ENCODE measurements around the gene RFPL1.
"Not testable (repeated sequence)": the region's sequence is repeated elsewhere in the genome, so short reads cannot be mapped to it uniquely, and the experiment has no call there.

RFPL1 gene

DNA sequence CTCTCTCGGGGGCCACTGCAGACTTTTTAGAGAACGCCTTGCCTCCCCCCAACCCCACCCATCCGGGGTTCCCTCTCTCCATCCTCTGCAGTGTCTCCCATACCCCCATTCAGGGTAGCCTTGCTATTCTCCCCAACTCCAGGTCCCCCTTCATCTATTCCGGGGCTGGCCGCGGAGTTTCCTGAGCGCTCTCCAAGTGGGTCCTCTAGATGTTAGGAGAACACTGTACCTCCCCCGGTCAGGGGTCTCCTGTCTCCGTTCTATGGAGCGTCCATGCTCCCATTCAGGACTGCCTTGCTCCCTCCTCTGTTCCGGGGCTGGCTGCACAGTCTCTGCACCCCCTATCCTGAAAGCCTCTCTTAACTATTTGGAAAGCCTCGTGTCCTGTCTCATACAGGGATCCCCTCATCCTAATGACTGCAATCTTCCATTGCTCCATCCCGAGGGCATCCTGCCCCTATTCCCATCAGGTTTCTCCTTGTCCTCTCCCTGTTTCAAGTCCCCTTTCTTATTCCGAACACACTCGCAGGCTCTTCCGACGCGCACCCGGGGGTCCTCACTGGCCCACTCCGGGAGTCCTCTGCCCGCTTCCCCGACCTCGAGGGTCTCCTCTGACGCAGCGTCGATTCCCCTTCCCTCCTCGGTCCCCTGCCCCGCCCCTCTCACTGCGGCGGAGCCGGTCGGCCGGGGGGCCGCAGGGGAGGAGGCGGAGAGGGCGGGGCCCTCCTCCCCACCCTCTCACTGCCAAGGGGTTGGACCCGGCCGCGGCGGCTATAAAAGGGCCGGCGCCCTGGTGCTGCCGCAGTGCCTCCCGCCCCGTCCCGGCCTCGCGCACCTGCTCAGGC is 41.3 kb downstream of the RFPL1 start, which contains the start of gene NEFH:
NEFH (plus strand) TSS at position 802 of the 845 bp plus-strand sequence. CDS start 45 bp downstream, outside the sequence.
- DNase-seq, result peak in 1 of 2 experiments; percentile 54

DNA sequence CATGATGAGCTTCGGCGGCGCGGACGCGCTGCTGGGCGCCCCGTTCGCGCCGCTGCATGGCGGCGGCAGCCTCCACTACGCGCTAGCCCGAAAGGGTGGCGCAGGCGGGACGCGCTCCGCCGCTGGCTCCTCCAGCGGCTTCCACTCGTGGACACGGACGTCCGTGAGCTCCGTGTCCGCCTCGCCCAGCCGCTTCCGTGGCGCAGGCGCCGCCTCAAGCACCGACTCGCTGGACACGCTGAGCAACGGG is 41.8 kb downstream of the RFPL1 start:
- no peak for DNase-seq

DNA sequence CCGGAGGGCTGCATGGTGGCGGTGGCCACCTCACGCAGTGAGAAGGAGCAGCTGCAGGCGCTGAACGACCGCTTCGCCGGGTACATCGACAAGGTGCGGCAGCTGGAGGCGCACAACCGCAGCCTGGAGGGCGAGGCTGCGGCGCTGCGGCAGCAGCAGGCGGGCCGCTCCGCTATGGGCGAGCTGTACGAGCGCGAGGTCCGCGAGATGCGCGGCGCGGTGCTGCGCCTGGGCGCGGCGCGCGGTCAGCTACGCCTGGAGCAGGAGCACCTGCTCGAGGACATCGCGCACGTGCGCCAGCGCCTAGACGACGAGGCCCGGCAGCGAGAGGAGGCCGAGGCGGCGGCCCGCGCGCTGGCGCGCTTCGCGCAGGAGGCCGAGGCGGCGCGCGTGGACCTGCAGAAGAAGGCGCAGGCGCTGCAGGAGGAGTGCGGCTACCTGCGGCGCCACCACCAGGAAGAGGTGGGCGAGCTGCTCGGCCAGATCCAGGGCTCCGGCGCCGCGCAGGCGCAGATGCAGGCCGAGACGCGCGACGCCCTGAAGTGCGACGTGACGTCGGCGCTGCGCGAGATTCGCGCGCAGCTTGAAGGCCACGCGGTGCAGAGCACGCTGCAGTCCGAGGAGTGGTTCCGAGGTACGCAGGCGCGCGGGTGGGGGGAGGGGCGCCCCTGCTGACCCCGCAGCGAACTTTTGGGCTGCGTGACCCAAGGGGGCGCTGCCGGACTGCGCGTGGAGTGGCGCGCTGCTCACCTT is 42.3 kb downstream of the RFPL1 start:
- DNase-seq, result peak in 1 of 2 experiments; percentile 31

DNA sequence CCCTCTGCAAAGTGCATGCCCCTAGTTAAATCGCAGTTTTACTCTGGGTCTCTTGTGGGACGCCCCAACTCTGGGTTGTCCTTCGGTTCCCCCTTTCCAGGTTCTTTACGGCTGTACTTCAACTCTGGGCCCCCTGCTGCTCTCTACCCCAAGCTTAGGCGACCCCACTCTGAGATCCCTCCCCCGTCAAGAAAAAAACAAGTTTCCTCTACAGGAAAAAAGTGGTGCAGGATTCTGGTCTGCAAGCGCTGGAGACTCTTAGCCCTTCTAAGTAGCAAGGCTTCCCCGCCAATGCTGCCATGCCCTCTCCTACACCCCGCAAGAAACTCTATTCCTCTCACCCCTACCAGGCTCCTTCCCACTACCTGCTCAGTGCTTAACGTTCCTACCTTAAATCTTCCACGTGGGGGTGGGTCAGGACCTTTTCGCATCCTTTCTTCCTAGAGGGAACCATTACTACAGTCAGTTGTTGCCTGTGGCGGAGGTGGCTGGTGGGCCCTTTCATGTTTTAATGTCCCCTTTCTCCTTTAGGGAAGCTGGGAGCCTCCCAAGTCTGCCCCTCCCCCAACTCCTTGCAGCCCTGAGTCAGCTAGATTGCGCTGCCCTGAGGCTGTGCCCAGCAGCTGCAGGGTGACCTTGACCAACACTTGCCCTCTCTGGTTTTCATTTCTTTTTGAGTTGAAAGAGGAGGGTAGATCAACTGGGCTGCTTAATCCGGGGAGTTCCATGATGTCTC is 43.0 kb downstream of the RFPL1 start:
- DNase-seq, result no peak

DNA sequence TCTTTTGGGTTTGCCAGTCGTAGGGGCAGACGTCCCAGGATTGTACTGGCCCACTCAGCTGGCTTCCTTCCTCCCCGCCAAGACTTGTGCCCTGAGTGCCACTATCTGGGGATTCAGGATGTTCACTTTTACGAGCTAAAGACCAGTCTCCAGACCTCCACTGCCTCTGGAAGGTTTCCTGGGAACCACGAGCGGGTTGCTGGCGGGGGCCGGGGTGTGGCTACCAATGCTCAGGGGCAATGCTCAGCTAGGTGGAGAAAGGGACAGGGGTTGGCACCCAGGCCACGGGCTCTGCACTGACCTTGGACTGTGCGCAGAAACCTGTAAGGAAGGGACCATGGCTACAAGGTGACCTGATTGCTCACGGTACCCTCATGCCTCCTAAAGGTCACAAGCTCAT is 43.9 kb downstream of the RFPL1 start:
- DNase-seq, result no peak

DNA sequence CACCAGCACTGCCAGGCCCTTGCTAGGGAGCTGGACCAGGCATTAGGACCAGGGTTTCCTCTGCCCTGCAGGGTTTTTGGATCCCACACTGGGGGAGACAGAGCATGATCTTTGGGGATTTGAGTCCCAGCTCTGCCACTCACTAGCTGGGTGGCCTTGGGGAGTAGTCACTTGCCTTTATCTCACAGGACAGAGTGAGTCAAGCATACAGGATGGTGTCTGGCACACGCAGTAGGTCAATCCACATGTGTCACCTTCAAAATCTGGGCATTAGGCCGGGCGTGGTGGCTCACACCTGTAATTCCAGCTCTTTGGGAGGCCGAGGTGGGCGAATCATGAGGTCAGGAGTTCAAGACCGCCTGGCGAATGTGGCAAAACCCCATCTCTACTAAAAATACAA is 44.3 kb downstream of the RFPL1 start:
- DNase-seq, result no peak

DNA sequence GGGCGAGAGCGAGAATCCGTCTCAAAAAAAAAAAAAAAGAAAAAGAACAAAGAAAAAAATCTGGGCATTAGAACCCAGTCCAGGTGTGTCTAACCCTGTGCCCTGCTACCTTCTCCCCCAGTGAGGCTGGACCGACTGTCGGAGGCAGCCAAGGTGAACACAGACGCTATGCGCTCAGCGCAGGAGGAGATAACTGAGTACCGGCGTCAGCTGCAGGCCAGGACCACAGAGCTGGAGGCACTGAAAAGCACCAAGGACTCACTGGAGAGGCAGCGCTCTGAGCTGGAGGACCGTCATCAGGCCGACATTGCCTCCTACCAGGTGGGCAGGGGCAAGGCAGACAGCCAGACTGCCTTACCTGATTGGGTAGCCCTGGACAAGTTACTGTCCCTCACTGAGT is 44.9 kb downstream of the RFPL1 start:
- DNase-seq, result no peak

DNA sequence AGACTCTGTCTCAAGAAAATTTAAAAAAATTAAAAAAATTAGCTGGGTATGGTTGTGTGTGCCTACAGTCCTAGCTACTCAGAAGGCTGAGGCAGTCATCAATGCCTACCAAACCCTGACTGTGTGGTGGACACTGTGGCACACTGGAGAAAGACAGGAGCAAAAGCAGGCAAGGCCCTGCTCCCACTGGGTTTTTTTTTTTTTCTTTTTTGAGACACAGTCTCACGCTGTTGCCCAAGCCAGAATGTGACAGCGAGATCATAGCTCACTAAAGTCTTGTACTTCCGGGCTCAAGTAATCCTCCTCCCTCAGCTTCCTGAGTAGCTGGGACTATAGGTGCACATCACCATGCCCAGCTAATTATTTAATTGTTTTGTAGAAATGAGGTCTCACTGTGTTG is 46.3 kb downstream of the RFPL1 start:
- DNase-seq, result no peak

DNA sequence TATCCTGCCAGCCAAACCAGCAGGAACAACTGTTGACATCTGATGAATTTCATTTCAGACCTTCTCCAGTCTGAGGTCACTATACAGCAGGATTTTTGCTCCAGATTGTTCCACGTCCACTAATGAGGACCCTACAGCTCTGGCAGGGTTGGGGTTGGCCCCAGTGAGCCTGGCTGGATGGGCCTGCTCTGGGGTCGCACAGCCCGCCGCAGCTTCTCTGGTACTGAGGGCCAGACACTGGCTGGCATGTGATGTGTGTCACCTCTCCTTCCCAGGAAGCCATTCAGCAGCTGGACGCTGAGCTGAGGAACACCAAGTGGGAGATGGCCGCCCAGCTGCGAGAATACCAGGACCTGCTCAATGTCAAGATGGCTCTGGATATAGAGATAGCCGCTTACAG is 47.1 kb downstream of the RFPL1 start:
- no peak for DNase-seq

DNA sequence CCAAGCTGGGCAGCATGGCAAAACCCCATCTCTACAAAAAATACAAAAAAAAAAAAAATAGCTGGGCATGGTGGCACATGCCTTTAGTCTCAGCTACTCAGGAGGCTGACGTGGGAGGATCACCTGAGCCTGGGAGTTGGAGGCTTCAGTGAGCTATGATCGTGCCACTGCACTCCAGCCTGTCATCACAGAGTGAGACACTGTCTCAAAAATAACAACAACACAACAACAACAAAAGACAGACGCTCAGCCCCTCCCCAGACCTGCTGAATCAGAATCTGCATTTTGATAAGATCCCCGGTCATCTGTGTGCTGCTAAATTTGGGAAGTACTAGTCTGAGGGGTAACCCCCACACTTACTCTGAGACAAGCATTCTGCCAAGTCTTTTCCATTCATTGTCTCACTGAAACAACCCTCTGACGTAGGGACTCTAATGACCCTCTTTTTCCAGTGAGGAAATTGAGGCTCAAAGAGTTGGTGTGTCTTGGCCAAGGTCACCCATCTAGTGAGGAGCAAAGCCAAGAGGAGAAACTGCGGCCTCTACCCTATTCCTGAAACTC is 49.1 kb downstream of the RFPL1 start:
- DNase-seq, result no peak

DNA sequence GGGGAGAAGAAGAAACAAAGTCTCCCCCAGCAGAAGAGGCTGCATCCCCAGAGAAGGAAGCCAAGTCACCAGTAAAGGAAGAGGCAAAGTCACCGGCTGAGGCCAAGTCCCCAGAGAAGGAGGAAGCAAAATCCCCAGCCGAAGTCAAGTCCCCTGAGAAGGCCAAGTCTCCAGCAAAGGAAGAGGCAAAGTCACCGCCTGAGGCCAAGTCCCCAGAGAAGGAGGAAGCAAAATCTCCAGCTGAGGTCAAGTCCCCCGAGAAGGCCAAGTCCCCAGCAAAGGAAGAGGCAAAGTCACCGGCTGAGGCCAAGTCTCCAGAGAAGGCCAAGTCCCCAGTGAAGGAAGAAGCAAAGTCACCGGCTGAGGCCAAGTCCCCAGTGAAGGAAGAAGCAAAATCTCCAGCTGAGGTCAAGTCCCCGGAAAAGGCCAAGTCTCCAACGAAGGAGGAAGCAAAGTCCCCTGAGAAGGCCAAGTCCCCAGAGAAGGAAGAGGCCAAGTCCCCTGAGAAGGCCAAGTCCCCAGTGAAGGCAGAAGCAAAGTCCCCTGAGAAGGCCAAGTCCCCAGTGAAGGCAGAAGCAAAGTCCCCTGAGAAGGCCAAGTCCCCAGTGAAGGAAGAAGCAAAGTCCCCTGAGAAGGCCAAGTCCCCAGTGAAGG is 50.9 kb downstream of the RFPL1 start:
- DNase-seq, result not testable (repeated sequence)

DNA sequence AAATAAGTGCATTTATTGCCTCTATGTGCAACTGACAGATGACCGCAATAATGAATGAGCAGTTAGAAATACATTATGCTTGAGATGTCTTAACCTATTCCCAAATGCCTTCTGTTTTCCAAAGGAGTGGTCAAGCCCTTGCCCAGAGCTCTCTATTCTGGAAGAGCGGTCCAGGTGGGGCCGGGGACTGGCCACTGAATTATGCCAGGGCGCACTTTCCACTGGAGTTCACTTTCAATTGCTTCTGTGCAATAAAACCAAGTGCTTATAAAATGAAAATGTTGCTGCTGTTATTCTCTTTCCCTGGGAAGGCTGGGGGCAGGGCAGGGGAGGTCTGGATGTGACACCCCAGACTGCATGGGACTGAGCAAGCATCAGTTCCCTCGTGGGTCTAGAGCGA is 52.6 kb downstream of the RFPL1 start:
- DNase-seq, result no peak

Measured in NCI-H524 (cell line).